ENCODE measurements around the gene POLE3.
"Not testable (repeated sequence)": the region's sequence is repeated elsewhere in the genome, so short reads cannot be mapped to it uniquely, and the experiment has no call there.

The POLE3 gene

GRCh38 chr9:113376634-113377567 lies 33.6 kb downstream of the POLE3 start, which contains the start of gene HDHD3:
Gene HDHD3, minus strand, starts transcription at chr9:113376986. Its CDS starts 2,632 bp downstream, at chr9:113374354.
- DNase-seq (ENCODE audit: low spot score): peak; percentile 38

- no peak for DNase-seq (ENCODE audit: low spot score)
Observed at GRCh38 chr9:113375057-113376023, 35.1 kb downstream of the POLE3 start.

GRCh38 chr9:113373676-113374392 lies 36.6 kb downstream of the POLE3 start:
- DNase-seq (ENCODE audit: low spot score): no peak

GRCh38 chr9:113373256-113373655 lies 37.2 kb downstream of the POLE3 start:
- no peak for DNase-seq (ENCODE audit: low spot score)

- no peak for DNase-seq (ENCODE audit: low spot score)
Observed at GRCh38 chr9:113372059-113372458, 38.4 kb downstream of the POLE3 start.

GRCh38 chr9:113370806-113371325 lies 39.6 kb downstream of the POLE3 start:
- DNase-seq (ENCODE audit: low spot score): no peak

GRCh38 chr9:113369855-113370140 lies 40.7 kb downstream of the POLE3 start:
- DNase-seq (ENCODE audit: low spot score): no peak

GRCh38 chr9:113368982-113369854 lies 41.3 kb downstream of the POLE3 start:
- no peak for DNase-seq (ENCODE audit: low spot score)

GRCh38 chr9:113368348-113368981 lies 42.0 kb downstream of the POLE3 start:
- no peak for DNase-seq (ENCODE audit: low spot score)

- DNase-seq (ENCODE audit: low spot score): not testable (repeated sequence)
Observed at GRCh38 chr9:113365652-113366051, 44.8 kb downstream of the POLE3 start.

GRCh38 chr9:113364951-113365350 lies 45.5 kb downstream of the POLE3 start:
- DNase-seq (ENCODE audit: low spot score): no peak

GRCh38 chr9:113363336-113363735 lies 47.1 kb downstream of the POLE3 start:
- no peak for DNase-seq (ENCODE audit: low spot score)

GRCh38 chr9:113361304-113362018 lies 49.0 kb downstream of the POLE3 start:
- DNase-seq (ENCODE audit: low spot score): no peak

GRCh38 chr9:113360242-113360842 lies 50.1 kb downstream of the POLE3 start:
- DNase-seq (ENCODE audit: low spot score): no peak

- no peak for DNase-seq (ENCODE audit: low spot score)
Observed at GRCh38 chr9:113359385-113359784, 51.1 kb downstream of the POLE3 start.
